Measurements from ENCODE around the gene NHS. TPM values are rescaled to one million over a fixed set of nuclear protein-coding genes. Genes with fewer than 3 reads are reported as not detected.
"Not testable (repeated sequence)": the region's sequence is repeated elsewhere in the genome, so short reads cannot be mapped to it uniquely, and the experiment has no call there.

NHS gene
- total RNA-seq, 1 experiment from 2014 or later, result 6.4 TPM

DNA sequence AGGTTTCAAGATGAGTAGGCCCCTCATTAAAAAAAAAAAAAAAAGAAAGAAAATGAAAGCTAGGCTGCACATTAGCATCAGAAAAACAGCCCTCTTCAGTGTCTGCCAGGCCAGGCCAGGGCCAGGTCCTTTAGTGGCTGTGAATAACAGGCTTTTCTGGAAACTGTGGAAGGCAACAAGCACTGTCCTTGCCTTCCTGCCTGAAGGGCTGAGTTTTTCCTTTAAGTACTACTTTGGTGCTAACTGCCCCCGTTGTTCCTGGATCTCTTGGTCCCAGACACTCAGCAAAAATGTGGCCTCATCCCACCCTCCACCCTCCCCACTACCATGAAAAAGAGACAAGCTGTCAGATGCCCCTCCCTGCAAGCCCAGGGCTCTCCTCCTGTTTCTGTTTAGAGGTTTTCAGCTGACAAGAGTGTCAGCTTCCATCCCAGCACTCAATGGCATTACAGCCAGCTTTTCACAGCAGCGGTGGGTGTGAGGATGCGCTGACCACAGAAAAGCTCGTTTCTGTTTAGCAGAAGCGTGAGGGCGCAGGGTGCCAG lies 174.2 kb downstream of the NHS start:
- DNase-seq (ENCODE audit: low spot score), result no peak

DNA sequence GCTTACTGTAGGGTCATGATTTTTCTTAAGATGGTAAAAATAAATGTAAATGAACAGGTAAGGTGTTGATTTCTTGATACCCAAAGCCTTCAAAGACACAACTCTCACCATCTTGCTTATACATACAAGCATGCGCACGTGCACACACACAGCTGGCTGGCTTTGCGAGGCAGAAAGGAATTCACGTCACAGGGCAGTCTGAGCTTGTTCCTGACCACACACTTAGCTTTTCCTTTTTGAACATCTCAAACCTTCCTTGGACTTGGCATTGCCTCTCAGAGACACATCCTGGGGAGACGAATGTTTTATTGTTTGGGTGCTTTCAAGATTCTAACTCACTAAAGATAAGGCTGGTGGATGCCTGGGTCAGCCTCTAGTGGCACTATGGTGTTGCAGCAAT lies 175.0 kb downstream of the NHS start:
- DNase-seq (ENCODE audit: low spot score), result peak; percentile 14

DNA sequence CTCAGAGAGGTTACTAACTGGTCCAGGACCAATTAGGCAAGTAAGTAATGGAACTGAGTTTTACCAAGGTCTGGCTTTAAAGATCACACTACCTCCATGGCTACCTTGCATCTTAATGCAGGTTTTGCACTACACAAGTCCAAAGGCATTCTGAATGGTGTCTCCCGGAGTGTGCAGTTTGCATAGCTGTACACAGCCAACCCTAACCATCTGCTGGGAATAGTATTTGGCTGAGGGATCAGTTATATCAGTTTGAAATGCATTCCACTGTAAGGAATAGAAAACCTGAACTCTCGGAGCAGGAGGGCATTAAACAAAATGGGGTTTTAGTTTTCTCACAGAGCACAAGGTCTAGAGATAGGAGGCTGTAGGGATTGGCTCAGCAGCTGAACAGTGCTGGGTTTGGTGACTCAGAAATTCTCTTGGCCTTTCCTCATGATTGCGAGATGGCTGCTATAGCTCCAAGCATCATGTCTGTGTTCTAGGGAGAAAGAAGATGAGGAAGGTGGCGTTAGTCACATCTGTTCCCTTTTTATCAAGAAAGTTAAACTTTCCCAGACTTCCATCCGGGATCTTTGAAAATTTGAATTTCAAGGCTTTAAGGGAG lies 177.1 kb downstream of the NHS start:
- no peak for DNase-seq (ENCODE audit: low spot score)

DNA sequence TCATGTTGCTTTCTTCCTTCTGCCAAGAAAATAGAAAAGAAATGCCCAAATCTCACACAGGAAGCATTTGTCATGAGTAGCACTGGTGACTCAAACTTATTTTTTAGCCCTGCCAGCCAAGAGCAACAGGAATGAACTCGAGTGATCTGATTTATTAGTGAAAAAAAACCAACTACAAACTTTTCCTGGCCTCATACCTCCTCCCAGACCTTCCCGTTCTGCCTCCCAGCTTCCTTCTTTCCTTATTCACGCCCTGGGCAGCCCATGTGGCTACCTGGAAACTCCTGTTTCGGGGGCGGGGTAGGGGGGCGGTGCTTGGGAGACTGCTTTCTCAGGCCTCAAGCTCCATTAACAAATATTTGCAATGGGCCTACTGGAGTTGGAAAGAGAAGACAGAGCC lies 178.5 kb downstream of the NHS start:
- peak; percentile 29 for DNase-seq (ENCODE audit: low spot score)

DNA sequence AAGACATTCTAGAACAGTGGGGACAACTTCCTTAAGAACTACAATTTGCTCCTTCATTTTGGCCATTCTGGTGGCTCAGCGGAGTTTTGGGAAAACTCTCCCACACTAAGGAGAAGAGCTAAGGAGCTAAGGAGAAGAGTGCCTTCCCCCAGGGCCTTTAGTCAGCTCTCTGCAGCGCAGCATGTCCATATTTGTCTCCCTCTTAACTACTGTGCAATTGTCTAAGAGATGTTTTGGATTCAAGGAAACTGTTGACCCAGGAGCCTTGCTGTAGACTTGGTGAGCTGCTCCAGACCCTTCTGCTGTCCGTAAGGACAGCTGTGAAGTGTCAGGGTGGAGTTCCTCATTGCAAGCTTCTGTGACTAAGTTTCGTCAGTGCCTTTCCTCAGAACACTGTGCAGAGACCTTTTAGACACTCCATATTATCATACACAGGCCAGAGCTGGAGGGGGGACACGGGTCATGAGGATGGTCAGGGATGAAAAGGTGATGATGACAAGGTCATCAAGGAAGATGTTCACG lies 179.0 kb downstream of the NHS start:
- no peak for DNase-seq (ENCODE audit: low spot score)

DNA sequence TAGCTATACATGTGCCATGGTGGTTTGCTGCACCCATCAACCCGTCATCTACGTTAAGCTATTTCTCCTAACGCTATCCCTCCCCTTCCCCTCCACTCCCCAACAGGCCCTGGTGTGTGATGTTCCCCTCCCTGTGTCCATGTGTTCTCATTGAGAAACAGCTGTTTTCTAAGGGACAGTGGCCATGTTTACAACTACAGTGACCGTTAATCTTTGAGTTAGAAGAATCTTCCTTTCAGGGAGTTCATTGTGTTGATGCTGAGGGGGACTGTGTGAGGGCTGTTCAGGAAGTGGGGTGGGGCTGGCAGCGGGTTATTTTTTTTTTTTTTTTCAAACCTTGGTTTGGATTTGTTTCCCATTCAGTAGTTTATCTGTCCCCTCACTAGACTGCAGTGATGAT lies 179.9 kb downstream of the NHS start:
- no peak for DNase-seq (ENCODE audit: low spot score)

DNA sequence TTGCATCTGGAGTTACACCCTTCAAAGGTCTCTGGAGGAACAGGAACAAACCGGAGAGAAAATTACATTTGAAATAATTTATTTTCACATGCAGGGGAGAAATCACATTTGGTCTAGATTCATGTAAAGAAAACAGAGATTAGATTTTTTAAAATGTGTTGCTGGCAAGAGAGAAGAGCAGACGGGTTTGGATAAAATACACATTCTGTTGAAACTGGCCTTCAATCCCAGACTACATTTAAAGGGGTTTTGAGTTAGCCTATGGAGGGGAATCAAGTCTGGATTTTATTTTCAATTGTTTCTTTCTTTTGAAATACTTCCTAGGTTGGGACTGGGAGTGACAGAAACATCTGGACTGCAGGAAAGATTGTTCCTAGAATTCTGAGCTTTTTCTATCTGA lies 180.8 kb downstream of the NHS start:
- no peak for DNase-seq (ENCODE audit: low spot score)

DNA sequence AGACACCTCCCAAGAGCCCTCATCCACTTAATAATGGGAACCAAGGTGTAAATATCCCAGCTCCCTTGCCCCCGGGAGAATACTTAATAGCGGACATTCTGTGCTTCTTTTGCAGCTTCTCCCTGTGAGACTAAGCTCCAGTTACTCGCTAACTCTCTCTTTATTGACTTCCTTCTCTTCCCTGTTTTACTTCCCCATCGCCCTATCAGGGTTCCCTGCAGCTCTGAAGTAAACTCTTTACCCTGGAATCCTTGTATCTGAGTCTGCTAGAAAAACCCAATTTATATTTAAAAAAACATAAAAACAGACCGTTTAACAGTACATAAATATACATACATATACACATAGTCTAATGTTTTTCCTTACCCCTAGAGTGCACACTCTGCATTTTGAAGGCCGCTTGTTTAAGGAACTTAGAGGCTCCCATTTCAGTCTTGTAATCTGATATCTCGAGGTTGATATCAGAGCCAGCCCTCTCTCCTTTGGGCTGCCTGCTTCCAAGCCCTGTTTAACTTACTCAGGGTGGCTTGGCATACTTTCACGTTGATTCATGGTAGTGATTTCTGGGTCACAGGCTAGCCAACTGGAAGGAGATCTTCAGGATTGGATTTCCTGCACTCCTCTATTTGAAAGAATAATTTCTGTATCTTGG lies 184.9 kb downstream of the NHS start:
- DNase-seq (ENCODE audit: low spot score), result peak; percentile 83

DNA sequence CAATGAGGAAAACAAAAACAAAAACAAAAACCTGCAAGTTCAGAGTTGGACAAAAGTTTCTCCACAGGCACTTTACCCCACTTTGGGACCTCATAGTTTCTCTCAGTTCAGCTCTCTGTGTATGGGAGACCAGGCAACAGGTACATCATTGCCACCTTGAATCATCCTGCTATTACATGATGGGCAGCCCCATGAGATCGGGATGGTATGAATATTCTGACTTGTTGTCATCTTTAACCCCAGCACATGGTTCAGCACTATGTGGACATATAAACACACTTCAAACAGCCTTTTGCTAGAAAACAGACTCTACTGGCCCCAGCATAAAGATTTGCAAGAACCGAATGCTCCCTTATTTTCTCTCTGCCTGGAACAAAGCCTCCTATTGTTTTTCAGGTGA lies 185.4 kb downstream of the NHS start:
- DNase-seq (ENCODE audit: low spot score), result no peak

DNA sequence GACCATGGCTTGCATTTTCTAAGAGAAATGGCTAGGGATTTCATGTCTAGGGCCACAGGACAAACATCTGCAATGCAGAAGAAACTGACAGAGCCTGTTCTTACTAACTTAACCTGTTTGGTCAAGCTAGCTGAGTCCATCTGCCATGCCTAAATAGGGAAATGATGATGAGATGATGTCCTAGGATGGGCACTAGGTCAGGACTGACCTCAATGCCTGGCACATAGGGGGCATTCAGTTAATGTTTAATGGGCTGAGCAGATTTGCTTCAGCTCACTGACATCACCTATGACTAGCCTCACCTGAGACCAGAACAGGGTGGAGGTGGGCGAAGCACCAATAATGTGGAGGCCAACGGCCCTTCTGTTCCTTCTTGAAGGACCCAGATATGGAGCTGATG lies 188.1 kb downstream of the NHS start:
- no peak for DNase-seq (ENCODE audit: low spot score)

DNA sequence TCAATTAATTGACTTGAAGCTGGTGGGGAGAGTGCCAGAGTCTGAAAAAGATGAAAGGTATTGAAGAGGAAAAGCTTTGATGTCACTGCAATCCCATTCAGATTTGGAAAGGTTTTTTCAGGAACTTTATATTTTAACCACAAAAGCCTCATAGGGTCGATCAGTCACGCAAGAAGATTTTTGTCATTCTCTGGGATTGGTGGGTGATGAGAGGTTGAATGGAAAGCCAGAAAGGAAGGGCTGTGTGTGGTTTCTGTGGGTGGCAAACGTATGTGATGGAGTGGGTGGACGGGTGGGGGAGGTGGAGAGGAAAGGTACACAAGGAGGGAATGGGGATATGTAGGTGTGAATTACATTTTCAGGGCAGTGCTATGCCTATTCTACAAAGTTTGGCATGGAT lies 188.5 kb downstream of the NHS start:
- DNase-seq (ENCODE audit: low spot score), result peak; percentile 29

DNA sequence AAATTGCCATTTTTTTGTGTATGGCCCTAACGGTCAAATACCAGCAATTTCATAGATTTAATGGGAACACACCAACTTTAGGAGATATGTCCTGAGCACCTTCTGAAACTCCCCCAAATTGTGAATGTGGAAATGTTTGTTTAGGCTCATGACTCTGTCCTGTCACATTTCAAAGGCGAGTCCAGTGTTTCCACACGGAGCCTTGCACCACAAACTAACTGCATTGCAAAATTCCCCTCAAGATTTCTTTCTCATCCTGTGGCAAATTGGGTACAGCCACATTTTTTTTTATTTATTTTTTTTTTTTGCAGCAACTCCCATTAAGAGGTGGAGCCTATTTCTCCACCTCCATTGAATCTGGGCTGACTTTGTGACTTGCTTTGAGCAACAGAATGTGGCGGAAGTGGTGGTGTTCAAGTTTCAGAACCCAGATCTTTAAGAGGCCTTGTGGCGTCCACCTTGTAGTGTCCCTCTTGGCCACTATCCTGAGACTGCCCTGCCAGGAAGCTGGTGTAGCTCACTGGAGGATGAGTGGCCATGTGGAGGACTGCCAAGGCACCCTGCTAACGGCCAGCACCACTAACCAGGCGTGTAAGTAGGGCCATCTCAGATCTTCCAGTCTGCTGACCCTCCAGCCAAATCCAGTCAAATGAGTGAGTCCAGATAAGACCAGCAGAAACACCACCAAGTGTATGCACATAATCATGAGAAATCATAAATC lies 189.8 kb downstream of the NHS start:
- DNase-seq (ENCODE audit: low spot score), result peak; percentile 14

DNA sequence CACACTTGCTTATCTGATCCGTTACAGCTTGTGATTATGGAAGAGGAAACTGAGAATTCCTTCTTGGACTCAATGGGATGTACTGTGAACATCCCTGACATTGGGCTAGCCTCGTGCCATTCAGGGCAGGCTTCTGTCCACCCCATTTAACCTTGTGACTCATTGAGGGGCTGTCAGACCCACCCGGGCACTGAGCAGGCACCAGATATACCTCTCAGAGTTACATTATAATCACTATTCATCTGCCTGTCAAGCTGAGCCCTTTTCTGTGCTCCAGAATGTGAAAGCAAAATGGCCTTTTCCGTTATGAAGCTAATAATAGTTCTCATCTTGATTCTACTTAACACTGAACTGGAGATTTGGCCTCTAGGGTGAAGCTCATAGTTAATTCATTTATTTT lies 191.7 kb downstream of the NHS start:
- no peak for DNase-seq (ENCODE audit: low spot score)

DNA sequence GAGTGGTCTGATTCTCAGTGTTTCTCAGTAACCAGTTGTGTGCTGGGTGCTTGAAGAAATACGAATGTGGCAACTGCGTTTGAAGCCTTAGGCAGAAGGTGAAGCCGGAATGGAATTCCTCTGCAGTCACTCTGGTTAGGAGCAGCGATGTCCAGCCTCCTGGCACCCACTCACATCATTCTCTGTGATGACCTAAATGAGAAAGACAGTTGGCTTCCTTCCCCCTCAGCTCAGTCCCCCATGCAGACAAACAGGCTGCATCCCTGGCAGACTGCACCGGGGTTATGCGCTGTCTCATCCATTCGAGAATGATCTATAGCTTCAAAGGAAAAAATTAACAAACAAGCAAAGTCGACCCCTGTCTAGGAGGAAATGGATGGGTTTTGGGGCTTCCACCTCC lies 192.2 kb downstream of the NHS start:
- DNase-seq (ENCODE audit: low spot score), result no peak

DNA sequence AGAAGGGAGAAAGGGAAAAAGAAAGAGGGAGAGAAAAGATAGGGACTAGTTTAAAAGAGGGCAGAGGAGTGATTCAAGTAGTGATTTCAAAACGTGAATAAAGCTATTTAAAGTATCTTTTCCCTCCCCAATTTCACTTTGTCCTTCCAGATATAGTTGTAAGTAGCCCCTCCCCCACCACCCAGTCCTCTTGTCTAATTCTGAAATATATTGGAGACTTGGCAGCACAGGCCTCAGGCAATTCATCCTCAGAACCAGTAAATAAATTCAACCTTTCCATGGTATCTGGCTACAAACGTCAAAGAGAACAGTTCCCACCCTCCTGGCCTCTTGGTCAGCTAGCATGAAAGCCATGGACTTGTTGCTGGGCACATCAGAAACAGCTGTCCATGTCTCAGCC lies 192.8 kb downstream of the NHS start:
- DNase-seq (ENCODE audit: low spot score), result no peak

DNA sequence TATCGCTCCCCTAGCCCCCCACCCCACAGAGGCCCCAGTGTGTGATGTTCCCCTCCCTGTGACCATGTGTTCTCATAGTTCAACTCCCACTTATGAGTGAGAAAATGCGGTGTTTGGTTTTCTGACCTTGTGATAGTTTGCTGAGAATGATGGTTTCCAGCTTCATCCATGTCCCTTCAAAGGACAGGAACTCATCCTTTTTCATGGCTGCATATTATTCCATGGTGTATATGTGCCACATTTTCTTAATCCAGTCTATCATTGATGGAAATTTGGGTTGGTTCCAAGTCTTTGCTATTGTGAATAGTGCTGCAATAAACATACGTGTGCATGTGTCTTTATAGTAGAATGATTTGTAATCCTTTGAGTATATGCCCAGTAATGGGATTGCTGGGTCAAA lies 193.8 kb downstream of the NHS start:
- DNase-seq (ENCODE audit: low spot score), result not testable (repeated sequence)

DNA sequence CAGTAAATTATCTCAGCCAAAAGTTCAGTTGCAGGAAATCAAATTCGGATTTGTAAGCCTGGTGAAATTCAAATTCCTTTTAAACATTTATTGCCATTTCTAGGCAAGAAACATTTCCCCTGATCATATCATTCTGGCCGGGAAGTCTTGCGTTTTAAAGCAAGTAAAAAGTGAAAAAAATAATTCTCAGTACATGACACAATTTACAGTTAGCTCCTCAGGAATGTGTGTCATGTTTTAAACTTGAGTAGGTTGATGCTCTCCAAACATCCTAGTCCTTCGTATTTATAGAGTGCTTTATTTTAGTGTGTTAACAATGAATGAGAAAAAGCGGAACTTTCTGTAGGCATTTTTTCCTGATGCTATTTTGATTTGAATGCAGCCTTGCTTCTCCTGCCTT lies 204.0 kb downstream of the NHS start:
- DNase-seq (ENCODE audit: low spot score), result no peak

DNA sequence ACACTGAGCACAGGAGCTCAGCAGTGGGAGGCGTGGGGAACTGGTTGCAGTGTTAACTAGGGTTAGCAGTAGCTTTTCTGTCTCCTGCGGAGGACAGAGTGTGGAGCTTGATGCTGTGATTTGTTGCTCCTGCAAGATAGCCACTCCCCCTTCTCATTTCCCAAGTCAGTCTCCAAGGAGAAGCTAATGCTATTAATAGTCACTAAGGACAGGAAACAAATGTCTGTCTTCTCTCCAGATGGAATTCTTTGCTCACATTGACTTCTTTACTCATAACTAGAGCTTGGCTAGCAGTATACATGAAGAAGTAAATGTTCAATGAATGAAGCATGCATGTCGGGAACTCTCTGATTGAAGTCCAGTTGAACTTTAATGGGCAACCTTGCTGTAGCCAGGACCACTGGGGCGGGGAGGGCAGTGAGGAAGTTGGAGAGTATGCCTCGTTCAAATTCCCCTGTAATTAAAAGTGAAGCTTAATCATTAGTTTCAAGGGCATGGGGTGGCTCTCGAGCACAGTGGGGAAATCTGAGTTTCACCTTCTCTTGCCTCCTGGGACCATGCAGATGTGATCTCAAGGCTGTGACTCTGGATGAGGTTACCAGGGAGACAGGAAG lies 205.6 kb downstream of the NHS start:
- DNase-seq (ENCODE audit: low spot score), result no peak

DNA sequence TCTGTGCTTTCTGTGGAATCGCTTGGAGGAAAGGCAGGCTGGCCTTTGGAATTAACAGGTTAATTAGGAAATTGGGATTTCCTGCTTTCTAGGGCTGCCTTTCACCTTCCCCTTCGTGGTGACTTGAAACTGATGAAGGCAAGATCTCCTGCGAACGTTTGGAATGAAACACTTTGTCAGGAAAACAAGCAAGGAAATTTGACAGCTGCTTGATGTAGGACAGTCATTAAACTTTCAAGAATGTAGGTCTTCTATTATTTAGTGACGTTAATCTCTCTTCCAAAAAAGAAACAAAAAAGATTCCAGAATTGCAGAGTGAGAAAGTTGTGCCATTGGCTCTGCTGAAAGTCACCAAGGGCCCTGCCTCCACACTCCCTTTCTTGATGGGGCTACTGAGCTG lies 206.6 kb downstream of the NHS start:
- DNase-seq (ENCODE audit: low spot score), result no peak

DNA sequence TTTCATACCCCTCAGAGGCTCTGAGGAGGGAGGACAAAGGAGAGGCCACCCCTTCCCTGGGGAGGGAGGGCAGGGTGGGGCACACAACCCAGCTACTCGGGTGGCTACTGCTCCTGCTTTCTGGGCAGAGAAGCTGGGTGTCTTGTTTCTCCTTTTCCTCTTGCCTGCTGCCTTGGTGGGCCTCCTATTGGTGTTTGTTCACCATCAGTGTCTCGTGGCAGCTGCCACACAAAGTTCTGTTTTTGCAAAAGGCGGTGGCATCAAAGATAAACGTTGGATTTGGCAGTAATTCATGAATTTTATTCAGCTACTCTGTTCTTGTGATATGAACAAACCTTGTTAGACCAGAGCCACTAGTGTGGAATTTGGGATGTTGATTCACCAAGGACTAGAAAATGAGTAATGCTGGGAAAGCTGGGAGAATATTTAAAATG lies 209.3 kb downstream of the NHS start:
- DNase-seq (ENCODE audit: low spot score), result peak; percentile 13

DNA sequence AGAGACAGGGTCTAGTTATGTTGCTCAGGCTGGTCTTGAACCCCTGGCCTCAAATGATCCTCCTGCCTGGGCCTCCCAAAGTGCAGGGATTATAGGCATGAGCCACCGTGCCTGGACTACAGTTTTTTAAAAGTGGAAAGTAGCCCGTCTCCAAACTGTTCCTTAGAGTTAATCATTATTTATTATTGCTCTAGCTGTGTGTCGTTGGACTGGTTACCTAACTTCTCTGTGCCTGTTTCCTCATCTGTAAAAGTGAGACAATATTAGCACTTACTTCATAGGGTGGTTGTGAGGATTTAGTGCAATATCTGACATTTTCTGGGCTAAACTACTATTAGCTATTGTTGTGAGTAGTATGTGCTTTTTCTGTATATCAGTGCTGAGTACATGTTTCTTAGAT lies 210.0 kb downstream of the NHS start:
- DNase-seq (ENCODE audit: low spot score), result no peak

DNA sequence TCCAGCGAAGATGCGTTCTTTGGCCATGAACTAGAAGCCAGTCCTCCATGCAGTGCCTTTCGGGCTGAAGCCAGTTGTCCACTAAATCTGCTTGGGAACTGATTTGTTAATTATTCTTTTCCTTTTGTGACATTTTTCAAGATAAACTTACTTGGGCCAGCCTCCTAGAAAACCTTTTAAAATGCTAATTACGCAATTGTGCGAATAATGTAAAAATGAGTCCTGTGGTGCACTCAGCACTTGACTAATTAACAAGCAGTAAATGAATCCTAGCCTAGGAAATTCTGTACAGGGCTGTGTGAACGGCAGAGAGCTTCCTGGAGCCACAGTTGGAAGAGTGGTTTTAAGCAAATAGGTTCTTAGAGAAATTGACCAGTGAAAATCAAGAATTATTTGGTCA lies 212.4 kb downstream of the NHS start:
- DNase-seq (ENCODE audit: low spot score), result no peak
